GM11168 (cell line): ENCODE measurements around the gene TNFSF13.

Source experiments
- in situ Hi-C: fragments of 300-500 bp; cut with MboI; formaldehyde crosslinking; loops from one replicate; pipeline ENCODE4 v1.12.0; 2022; ENCODE audit warnings: low sequenced_read_pairs; ENCODE audit not compliant: unreplicated experiment

The TNFSF13 gene, protein sequence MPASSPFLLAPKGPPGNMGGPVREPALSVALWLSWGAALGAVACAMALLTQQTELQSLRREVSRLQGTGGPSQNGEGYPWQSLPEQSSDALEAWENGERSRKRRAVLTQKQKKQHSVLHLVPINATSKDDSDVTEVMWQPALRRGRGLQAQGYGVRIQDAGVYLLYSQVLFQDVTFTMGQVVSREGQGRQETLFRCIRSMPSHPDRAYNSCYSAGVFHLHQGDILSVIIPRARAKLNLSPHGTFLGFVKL

DNA sequence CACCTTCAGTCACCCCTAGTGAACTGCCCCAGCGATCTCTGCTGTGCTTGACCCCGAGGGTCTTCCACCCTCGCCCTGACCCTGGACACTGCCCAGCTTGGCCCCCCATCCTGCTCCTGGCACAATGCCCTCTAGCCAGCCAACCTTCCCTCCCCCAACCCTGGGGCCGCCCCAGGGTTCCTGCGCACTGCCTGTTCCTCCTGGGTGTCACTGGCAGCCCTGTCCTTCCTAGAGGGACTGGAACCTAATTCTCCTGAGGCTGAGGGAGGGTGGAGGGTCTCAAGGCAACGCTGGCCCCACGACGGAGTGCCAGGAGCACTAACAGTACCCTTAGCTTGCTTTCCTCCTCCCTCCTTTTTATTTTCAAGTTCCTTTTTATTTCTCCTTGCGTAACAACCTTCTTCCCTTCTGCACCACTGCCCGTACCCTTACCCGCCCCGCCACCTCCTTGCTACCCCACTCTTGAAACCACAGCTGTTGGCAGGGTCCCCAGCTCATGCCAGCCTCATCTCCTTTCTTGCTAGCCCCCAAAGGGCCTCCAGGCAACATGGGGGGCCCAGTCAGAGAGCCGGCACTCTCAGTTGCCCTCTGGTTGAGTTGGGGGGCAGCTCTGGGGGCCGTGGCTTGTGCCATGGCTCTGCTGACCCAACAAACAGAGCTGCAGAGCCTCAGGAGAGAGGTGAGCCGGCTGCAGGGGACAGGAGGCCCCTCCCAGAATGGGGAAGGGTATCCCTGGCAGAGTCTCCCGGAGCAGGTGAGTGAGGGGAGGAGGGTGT is at the start of gene TNFSF13:
TSS of gene TNFSF13 (plus strand) at position 207 of the 776 bp plus-strand sequence. CDS start at position 497, 290 bp downstream.
- in situ Hi-C loops, result no loop called here

DNA sequence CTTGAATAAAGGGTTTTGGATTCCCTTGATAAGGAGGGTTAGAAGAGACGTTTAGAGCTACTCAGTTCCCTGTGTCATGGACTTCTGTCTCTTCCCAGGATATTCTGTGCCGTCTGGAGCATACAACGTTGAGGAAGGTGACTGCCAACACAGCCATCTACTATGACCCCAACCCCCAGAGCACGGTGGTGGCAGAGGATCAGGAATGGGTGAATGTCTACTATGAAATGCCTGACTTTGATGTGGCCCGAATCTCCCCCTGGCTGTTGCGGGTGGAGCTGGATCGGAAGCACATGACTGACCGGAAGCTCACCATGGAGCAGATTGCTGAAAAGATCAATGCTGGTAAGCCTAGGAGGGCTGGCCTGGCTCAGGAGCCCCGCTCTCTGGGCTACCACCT is 49.7 kb upstream of the TNFSF13 start:
- in situ Hi-C loops, result loop anchor here (5.0 kb wide), 1 partner anchor 33 kb away; no protein-coding TSS in a partner anchor

DNA sequence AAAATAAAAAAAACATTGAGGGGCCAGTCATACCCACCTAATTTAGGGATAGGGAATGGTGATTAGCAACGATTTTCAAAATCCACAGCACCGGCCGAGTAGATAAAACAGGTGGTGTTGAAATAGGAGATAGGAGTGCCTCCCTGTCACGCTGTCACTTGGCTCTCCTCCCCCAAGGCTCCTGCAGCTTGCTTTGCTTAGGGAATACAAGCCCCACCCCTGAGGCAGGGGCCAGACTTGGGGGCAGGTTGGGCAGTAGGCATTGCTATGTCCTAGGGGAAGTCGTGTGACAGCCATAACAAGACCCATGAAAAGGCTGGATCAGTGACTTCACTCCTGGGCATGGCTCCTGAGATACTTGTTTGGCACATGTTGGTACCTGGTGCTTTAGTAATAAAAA is 48.6 kb upstream of the TNFSF13 start:
- in situ Hi-C loops, result loop anchor here (5.0 kb wide), 1 partner anchor 32 kb away; no protein-coding TSS in a partner anchor

GRCh38 chr17:7511108-7511507 is 47.4 kb upstream of the TNFSF13 start:
- in situ Hi-C loops, result no loop called here

DNA sequence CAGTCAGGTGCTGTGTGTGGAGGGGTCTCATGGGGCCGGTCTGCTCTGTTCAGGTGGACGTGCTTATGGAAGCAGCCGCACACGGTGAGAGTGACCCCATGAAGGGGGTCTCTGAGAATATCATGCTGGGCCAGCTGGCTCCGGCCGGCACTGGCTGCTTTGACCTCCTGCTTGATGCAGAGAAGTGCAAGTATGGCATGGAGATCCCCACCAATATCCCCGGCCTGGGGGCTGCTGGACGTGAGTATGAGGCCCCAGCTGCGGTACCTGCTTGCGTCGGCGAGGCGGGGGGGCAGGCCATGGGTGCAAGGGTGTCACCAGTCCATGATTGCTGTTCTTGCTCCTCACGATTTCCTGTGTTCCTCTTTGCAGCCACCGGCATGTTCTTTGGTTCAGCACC is 46.4 kb upstream of the TNFSF13 start:
- in situ Hi-C loops, result no loop called here

DNA sequence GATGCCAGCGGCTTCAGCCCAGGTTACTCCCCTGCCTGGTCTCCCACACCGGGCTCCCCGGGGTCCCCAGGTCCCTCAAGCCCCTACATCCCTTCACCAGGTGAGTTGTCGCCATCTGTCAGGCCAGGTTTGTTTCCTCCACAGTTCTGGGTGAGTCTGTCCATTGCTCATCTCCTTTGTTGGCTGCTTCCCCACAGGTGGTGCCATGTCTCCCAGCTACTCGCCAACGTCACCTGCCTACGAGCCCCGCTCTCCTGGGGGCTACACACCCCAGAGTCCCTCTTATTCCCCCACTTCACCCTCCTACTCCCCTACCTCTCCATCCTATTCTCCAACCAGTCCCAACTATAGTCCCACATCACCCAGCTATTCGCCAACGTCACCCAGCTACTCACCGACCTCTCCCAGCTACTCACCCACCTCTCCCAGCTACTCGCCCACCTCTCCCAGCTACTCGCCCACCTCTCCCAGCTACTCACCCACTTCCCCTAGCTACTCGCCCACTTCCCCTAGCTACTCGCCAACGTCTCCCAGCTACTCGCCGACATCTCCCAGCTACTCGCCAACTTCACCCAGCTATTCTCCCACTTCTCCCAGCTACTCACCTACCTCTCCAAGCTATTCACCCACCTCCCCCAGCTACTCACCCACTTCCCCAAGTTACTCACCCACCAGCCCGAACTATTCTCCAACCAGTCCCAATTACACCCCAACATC is 45.6 kb upstream of the TNFSF13 start:
- in situ Hi-C loops, result no loop called here

DNA sequence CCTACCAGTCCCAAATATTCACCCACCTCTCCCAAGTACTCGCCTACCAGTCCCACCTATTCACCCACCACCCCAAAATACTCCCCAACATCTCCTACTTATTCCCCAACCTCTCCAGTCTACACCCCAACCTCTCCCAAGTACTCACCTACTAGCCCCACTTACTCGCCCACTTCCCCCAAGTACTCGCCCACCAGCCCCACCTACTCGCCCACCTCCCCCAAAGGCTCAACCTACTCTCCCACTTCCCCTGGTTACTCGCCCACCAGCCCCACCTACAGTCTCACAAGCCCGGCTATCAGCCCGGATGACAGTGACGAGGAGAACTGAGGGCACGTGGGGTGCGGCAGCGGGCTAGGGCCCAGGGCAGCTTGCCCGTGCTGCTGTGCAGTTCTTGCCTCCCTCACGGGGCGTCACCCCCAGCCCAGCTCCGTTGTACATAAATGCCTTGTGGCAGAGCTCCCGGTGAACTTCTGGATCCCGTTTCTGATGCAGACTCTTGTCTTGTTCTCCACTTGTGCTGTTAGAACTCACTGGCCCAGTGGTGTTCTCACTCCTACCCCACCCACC is 44.6 kb upstream of the TNFSF13 start:
- in situ Hi-C loops, result no loop called here

DNA sequence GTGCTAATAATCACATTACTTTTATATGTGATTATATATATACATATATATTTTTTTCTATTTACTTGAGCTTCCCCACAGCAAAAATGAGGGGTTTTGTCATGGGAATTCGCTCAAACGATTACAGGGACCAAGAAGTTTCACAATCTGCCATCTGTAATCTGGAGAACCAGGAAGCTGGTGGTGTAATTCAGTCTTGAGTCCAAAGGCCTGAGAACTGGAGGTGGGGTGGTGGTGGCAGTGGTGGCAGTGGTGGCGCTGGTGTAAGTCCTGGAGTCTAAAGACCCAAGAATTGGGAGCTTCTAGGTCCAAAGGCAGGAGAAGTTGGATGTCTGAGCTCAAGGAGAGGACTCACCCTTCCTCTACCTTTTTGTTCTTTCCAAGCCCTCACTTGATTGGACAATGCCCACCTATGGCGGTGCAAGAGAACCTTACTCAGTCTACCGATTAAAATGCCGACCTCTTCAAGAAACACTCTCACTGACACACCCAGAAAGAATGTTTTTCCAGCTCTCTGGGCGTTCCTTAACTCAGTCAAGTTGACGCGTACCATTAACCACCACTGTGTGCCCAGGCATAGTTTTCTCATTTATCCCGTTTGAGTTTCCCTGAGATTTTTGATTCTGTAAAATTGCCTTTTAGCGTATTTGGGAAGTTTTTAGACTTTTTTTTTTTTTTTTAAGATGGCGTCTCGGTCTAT is 42.5 kb upstream of the TNFSF13 start:
- in situ Hi-C loops, result no loop called here

DNA sequence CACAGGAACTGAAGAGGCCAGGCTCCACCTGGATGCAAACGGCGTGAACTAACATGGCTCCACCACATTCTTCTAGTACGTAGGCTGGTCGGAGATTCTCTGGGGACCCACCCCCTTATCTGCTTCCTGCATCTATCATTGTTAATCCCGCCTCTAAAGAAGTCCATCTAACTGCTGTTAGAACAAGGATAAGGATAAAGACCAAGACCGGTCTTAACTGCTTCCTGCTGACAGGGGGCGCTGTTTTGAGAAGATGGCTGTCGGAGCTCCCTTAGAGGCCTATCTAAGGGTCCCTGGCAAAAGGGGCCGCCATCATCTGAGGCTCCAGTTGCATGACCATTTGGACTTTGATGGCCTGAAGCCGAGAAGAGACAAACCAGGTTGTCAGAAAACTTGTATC is 35.5 kb upstream of the TNFSF13 start:
- in situ Hi-C loops, result no loop called here

GRCh38 chr17:7528842-7529241 is 29.7 kb upstream of the TNFSF13 start:
- in situ Hi-C loops, result no loop called here

GRCh38 chr17:7530023-7530900 is 28.3 kb upstream of the TNFSF13 start:
- in situ Hi-C loops, result no loop called here

DNA sequence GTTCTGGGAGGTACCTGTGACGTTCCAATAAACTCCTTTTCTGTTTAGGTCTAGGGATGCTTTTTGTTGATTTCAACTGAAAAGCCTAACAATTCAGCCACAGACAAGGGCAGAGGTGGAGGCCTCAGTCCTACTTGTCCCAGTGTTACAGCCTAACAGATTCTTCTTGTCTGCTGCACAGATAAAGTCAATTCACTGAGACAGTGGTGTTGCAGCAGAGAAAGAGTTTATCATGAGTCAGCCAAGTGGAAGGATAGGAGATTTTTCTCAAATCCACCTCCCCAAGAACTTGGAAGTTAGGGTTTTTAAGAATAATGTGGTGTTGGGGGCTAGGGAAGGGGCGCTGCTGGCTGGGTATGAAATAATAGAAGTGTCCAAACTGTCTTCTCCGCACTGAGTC is 20.5 kb upstream of the TNFSF13 start:
- in situ Hi-C loops, result no loop called here

GRCh38 chr17:7538891-7539545 is 19.5 kb upstream of the TNFSF13 start:
- in situ Hi-C loops, result no loop called here

GRCh38 chr17:7541074-7541621 is 17.4 kb upstream of the TNFSF13 start:
- in situ Hi-C loops, result loop anchor here (5.0 kb wide), 1 partner anchor 34 kb away; no protein-coding TSS in a partner anchor

DNA sequence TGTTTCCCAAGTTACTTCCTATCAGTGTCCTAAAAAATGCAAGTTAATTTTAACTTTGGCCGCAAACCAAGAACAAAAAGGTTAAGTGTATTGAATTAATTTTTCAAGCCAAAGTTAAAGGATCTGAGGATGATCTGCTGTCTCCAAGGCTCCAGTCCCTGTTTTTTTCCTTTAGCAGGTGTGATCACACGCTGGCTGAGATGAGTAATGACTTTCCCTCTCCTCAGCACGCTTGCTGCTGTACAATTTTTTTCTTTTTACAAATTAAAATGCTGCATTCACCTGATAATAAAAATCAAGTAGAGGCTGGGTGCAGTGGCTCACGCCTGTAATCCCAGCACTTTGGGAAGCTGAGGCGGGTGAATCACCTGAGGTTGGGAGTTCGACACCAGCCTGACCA is 13.6 kb upstream of the TNFSF13 start:
- in situ Hi-C loops, result loop anchor here (5.0 kb wide), 1 partner anchor 38 kb away; no protein-coding TSS in a partner anchor

DNA sequence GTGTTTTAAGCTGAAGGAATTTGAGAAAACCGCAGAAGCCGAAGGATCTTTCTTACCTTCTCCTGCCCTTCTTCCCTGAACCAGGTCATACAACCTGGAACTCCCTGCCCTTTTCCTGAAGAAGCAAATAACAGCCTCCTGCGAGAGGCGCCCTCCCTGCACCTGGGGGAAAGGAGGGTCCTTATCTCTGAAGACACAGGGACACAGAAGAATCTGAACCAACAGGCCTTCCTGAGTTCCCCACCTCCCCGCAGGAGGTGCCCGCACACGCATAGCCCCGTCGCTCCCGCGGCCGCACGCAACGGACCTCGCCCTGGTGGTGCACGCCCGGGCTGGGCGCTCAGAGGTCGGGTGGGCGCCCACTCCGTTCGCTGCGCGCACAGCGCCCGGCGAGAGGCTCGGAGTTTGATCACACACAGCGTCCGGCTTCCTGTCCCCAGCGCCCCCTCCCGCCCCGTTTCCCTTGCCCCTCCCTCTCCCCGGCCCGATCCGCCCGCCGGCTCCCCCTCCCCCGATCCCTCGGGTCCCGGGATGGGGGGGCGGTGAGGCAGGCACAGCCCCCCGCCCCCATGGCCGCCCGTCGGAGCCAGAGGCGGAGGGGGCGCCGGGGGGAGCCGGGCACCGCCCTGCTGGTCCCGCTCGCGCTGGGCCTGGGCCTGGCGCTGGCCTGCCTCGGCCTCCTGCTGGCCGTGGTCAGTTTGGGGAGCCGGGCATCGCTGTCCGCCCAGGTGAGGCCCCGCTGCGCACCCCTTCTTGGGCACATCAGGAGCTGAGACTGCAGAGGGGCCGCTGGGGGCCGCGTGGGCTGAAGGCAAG is 9.8 kb upstream of the TNFSF13 start, which contains the start of gene TNFSF12:
TSS of gene TNFSF12 (plus strand) at position 474 of the 816 bp plus-strand sequence. CDS start at position 570, 96 bp downstream.
- in situ Hi-C loops, result no loop called here

- in situ Hi-C loops, result no loop called here
Observed at GRCh38 chr17:7549401-7550055, 9.0 kb upstream of the TNFSF13 start.
